ENCODE measurements around the gene GALNT2.

Gene GALNT2

DNA sequence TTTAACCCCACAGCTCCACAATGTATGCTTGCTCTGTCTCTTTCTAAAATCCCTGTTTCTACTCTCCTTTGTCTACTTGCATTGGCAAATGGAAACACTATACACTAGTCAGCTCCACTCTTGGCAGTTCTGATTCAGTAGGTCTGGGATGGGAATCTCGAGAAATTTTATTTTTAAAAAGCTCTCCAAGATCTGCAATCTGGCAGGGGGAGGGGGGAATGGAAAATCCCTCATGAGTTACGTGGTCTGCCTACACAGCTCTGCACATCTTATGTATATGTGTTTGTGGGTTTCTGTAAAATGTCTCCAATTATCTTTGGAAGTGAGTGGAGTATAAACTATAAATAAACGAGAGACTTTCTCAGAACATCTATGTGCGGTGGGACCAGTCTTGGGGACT, 9.9 kb upstream of the GALNT2 start:
- Histone ChIP-seq H4K20me1 (ENCODE audit: insufficient read depth, low read length, poor library complexity, severe bottlenecking) (no peaks in the 10 kb centered on the region), H3K27me3 (ENCODE audit: insufficient read depth, low read length, poor library complexity, severe bottlenecking) (no peaks in the 10 kb centered on the region), H3K9me3 (ENCODE audit: insufficient read depth, low read depth, low read length) (no peaks in the 10 kb centered on the region), H3K4me2 (ENCODE audit: low read depth, low read length, poor library complexity, severe bottlenecking) (no peak overlapping the region), H3K36me3 (ENCODE audit: insufficient read depth, low read length) (no peaks in the 10 kb centered on the region), H2AFZ (ENCODE audit: low read length) (no peak overlapping the region), H3K4me3 (ENCODE audit: low read length, poor library complexity, severe bottlenecking) (no peak overlapping the region), H3K79me2 (ENCODE audit: insufficient read depth, low read length) (no peaks in the 10 kb centered on the region), H3F3A (ENCODE audit: low read depth) (no peaks in the 10 kb centered on the region), H3K9ac (ENCODE audit: low read depth, low read length, poor library complexity, severe bottlenecking) (no peak overlapping the region), H3K9me2 (replicated peaks; ENCODE audit: low read depth, low read length) (no peaks in the 10 kb centered on the region), H3K4me1 (ENCODE audit: insufficient read depth, low read length, poor library complexity, severe bottlenecking) (no peaks in the 10 kb centered on the region)
- no peak for TF ChIP-seq EZH2phosphoT487 (IDR thresholded peaks at IDR 0.05; ENCODE audit: borderline replicate concordance)
- TF ChIP-seq, protein P1, sequence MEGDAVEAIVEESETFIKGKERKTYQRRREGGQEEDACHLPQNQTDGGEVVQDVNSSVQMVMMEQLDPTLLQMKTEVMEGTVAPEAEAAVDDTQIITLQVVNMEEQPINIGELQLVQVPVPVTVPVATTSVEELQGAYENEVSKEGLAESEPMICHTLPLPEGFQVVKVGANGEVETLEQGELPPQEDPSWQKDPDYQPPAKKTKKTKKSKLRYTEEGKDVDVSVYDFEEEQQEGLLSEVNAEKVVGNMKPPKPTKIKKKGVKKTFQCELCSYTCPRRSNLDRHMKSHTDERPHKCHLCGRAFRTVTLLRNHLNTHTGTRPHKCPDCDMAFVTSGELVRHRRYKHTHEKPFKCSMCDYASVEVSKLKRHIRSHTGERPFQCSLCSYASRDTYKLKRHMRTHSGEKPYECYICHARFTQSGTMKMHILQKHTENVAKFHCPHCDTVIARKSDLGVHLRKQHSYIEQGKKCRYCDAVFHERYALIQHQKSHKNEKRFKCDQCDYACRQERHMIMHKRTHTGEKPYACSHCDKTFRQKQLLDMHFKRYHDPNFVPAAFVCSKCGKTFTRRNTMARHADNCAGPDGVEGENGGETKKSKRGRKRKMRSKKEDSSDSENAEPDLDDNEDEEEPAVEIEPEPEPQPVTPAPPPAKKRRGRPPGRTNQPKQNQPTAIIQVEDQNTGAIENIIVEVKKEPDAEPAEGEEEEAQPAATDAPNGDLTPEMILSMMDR (conservative IDR thresholded peaks at IDR 0.05; ENCODE audit: low read length): no peak

DNA sequence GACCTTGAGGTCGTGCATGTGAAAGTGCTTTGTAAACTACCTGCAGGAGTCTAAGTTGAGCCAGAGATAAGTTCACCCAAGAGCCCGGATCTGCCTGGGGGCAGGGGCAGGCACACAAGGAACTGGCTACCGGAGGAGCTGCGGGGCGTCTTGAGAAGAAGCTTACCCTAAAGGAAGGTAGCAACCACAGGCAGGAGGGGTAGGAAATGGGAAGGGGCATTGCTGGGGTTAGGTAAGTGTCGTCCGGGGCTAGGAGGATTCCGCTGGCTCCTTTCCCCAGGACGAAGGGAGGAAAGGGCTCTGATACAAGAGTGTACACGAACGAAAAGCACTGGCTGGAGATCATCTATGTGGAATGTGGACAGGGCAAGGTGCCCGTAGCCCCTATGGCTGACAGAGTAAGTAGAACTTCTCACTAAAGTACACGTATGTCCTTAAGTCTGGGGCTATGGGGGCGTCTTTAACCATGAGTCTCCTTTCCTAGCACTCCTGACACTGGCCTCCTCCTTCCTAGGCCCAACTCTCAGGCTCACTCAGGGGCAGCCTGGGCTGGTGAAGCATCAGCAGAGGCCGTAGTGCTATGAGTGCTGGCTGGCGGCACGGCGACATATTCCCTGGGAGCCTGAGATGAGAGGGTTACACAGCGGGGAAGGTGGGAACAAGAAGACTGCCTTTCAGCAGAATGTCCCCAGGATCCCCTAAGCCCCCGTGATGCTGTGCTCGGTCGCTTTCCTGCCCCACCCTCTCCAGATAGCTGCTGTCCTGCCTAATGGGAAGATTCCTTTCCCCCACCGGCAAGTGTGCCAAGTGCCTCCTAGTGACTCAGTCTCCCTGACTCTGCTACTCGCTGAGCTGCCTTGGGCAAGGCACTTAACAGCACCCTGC, 9.1 kb upstream of the GALNT2 start:
- H3K4me2 ChIP-seq (ENCODE audit: low read depth, low read length, poor library complexity, severe bottlenecking): no peak overlapping the region
- H3F3A ChIP-seq (ENCODE audit: low read depth): no peaks in the 10 kb centered on the region
- no peaks in the 10 kb centered on the region for H3K9me2 ChIP-seq (replicated peaks; ENCODE audit: low read depth, low read length)
- no peaks in the 10 kb centered on the region for H3K27me3 ChIP-seq (ENCODE audit: insufficient read depth, low read length, poor library complexity, severe bottlenecking)
- no peaks in the 10 kb centered on the region for H3K79me2 ChIP-seq (ENCODE audit: insufficient read depth, low read length)
- no peak overlapping the region for H3K4me3 ChIP-seq (ENCODE audit: low read length, poor library complexity, severe bottlenecking)
- H3K36me3 ChIP-seq (ENCODE audit: insufficient read depth, low read length): no peaks in the 10 kb centered on the region
- TF ChIP-seq, protein P1 (conservative IDR thresholded peaks at IDR 0.05; ENCODE audit: low read length): no peak
- no peak for TF ChIP-seq EZH2phosphoT487 (IDR thresholded peaks at IDR 0.05; ENCODE audit: borderline replicate concordance)
- H4K20me1 ChIP-seq (ENCODE audit: insufficient read depth, low read length, poor library complexity, severe bottlenecking): no peaks in the 10 kb centered on the region
- peaks cover 3% of the 10 kb centered on the region; the same call in 1 of the 2 replicates for H3K9me3 ChIP-seq (ENCODE audit: insufficient read depth, low read depth, low read length)
- H2AFZ ChIP-seq (ENCODE audit: low read length): no peak overlapping the region
- H3K4me1 ChIP-seq (ENCODE audit: insufficient read depth, low read length, poor library complexity, severe bottlenecking): no peaks in the 10 kb centered on the region
- H3K9ac ChIP-seq (ENCODE audit: low read depth, low read length, poor library complexity, severe bottlenecking): no peak overlapping the region

DNA sequence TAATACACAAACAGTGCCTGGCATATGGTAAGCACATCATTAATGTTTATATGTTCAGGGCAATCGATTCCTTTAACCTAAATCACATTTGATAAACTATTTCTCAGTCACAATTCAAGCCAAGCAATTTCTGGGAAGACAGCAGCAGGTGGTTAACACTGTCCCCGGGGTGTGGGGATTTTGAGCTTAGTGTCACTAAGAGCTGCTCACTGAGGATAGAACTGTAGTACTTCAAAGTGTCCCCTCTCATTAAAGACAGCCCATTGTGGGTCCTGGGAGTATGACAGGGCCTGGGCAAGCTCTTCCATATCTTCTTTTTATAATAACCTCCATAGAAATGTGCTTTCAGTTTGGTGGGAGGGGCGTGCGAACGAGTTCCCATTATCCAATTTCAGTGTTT, 8.4 kb upstream of the GALNT2 start:
- H2AFZ ChIP-seq (ENCODE audit: low read length): no peak overlapping the region
- no peak overlapping the region for H3K4me3 ChIP-seq (ENCODE audit: low read length, poor library complexity, severe bottlenecking)
- no peak overlapping the region for H3K9ac ChIP-seq (ENCODE audit: low read depth, low read length, poor library complexity, severe bottlenecking)
- TF ChIP-seq EZH2phosphoT487 (IDR thresholded peaks at IDR 0.05; ENCODE audit: borderline replicate concordance): no peak
- TF ChIP-seq, protein P1 (conservative IDR thresholded peaks at IDR 0.05; ENCODE audit: low read length): no peak
- no peaks in the 10 kb centered on the region for H3K4me1 ChIP-seq (ENCODE audit: insufficient read depth, low read length, poor library complexity, severe bottlenecking)
- no peaks in the 10 kb centered on the region for H3K79me2 ChIP-seq (ENCODE audit: insufficient read depth, low read length)
- no peak overlapping the region for H3K4me2 ChIP-seq (ENCODE audit: low read depth, low read length, poor library complexity, severe bottlenecking)
- no peaks in the 10 kb centered on the region for H3K27me3 ChIP-seq (ENCODE audit: insufficient read depth, low read length, poor library complexity, severe bottlenecking)
- no peaks in the 10 kb centered on the region for H3K9me2 ChIP-seq (replicated peaks; ENCODE audit: low read depth, low read length)
- no peaks in the 10 kb centered on the region for H4K20me1 ChIP-seq (ENCODE audit: insufficient read depth, low read length, poor library complexity, severe bottlenecking)
- no peaks in the 10 kb centered on the region for H3K36me3 ChIP-seq (ENCODE audit: insufficient read depth, low read length)
- H3F3A ChIP-seq (ENCODE audit: low read depth): no peaks in the 10 kb centered on the region
- peaks cover 3% of the 10 kb centered on the region; the same call in 1 of the 2 replicates for H3K9me3 ChIP-seq (ENCODE audit: insufficient read depth, low read depth, low read length)
